Activated CD8-positive, alpha-beta memory T cell treated with anti-CD3 and anti-CD28 coated beads, Interleukin-2, amount 50 U/mL, for 24 hours (primary cell): ENCODE results near the gene PECR.
"Not testable (repeated sequence)": the region's sequence is repeated elsewhere in the genome, so short reads cannot be mapped to it uniquely, and the experiment has no call there.

Experiments used
- DNase-seq: peaks from one replicate; pipeline ENCODE4 v3.0.0-alpha.2; 2020; ENCODE audit errors: extremely low read depth

The PECR gene

DNA sequence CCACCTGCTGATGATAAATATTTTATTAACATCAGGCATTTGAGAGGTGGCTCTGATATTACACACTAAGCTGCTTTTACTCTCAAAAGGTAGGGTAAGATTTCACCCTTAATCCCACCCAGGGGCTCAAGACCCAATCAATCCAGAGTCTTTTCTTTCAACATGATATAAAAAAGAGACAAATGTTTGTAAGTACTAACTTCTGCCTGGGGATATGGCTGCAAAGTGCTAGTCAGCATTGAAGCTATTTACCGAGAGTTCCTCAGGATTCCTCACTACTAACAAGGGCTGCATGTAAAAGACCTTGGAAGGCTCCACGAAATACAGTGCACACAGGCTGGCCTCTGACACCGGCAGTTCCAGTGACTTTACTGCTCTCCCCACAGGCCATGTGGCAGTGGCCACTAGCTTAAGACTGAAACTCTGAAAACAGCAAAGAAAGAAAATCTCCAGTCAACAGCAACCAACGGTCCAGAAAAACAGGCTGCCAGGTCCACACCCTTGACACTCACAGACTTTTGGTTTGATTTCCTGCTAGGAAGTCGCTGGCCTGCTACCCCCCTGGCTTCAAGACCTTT, 79.4 kb downstream of the PECR start:
- no peak for DNase-seq

DNA sequence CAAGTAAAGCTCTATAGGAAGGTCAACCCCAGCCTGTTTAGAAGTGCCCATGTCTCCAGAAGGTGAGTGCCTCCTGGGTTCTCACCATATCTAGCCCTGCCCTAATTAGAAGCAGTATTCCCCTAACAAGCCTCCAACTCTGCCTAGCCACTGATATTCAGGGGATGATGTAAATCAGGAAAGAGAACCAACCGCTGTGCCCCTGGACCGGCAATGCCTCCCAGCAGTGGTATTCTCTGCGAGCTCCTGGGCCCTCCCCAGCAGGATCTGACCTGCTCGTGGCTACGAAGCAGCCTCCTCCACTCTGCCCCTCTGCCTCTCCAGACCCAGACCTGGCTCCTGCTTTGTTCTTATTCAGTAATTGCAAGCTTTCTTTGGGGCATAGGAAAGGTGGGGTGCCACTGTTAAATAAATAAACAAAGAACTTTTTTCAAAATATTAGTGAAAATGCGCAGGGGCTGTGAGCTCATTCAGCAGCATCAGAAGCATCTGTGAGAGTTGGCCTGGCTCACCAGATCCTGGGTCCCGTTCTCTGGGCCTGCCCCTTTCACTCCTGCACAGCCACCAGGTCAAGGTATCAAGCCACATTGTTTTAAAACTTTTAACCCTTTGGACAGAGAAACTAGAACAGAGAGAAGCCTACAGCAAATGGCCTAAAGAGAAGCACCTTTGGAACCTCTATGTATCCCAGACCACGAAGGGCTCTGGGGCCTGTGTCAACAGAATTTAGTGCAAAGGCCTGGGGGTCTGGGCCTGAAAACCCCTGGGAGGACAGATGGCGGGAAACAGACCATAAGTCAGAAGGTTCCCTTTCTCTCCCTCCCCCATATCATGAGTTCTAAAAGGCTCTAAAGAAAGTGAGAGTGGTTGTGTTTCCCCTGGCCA, 80.2 kb downstream of the PECR start:
- no peak for DNase-seq

DNA sequence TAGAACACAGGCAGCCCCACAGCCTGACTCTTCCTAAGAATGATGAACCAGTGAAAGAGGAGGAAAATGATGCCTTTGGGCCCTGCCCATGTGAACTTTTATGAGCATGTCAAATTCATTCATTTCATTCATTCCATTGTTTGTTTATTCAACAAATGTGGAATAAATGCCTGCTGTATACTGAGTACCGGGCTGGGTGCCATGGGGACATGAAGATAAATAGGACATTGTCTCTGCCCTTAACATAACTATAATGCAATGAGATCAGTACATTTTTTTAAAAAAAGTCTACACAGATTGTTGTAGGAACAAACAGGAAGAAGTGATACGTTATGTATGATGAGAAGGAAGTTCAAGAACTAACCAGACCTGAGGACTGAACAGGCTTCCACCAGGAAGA, 83.0 kb downstream of the PECR start:
- no peak for DNase-seq

DNA sequence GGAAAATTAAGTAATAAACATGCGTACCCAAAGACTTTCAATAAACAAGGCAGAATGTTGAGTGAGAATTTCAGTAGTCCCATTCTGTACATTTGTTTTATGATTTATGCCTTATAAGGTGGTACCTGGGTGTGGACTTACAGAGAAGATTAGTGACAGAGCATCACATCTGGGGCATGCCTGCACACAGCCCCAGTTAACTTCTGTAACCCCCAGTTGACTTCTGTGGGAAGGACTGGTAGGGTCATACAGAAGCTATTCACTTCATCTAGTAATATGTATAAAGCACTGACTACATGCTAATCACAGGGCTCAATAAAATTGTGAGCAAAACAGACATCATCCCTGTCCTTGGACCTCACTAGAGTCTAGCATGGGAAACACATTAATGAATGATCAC, 84.4 kb downstream of the PECR start:
- no peak for DNase-seq

DNA sequence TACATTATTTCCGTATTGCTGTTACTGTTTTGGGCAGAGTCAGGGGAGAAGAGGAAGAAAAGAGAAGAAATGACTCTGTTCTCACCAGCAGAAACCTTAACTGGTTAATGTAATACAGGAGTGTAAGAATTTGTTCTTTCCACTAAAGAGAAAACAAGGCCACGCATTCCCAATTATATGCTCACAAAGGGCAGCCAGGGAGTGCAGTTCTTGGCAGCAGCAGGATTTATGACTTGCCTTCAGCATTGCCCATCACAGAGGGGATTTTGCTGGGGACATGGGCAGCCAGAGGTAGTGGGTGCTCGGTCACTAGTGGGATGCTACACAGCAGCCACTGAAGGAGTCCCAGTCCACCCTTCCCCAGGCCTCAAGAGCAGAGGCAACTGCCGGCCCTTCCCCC, 86.7 kb downstream of the PECR start:
- DNase-seq, result no peak

DNA sequence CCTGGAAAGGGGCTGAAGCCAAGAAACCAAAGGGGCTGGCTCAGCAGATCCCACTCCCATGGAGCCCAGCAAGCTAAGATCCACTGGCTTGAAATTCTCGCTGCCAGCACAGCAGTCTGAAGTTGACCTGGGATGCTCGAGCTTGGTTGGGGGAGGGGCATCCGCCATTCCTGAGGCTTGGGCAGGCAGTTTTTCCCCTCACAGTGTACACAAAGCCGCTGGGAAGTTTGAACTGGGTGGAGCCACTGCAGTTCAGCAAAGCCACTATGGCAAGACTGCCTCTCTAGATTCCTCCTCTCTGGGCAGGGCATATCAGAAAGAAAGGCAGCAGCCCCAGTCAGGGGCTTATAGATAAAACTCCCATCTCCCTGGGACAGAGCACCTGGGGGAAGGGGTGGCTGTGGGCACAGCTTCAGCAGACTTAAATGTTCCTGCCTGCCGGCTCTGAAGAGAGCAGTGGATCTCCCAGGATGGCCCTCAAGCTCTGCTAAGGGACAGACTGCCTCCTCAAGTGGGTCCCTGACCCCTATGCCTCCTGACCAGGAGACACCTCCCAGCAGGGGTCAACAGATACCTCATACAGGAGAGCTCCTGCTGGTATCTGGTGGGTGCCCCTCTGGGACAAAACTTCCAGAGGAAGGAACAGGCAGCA, 92.9 kb downstream of the PECR start:
- not testable (repeated sequence) for DNase-seq
